H1 (cell line): ENCODE results near the gene RAB36. TPM values are rescaled to one million over a fixed set of nuclear protein-coding genes. Genes with fewer than 3 reads are reported as not detected.

Experiments used
- CEBPB ChIP-seq: IDR thresholded peaks from 2 replicates; pipeline ENCODE4 v1.6.1; 2012; ENCODE audit warnings: low read depth, low read length
- E2F6 ChIP-seq: IDR thresholded peaks from 2 replicates; pipeline ENCODE4 v1.6.1; 2012; ENCODE audit warnings: inconsistent platforms
- JUND ChIP-seq: IDR thresholded peaks from 2 replicates; pipeline ENCODE4 v1.6.1; 2011; ENCODE audit warnings: mild to moderate bottlenecking, improper control_type of control experiment, low read length
- NRF1 ChIP-seq: IDR thresholded peaks from 2 replicates; pipeline ENCODE4 v1.6.1; 2011; ENCODE audit warnings: mild to moderate bottlenecking, low read depth, low read length, improper control_type of control experiment
- RAD21 ChIP-seq, 2 experiments: IDR thresholded peaks in 1 of 2; conservative IDR thresholded peaks in 1 of 2; 2 replicates each; pipeline ENCODE4 v1.6.1; 2011; ENCODE audit warnings: low read depth in 2 of 2, low read length in 2 of 2, improper control_type of control experiment in 1 of 2, inconsistent platforms in 1 of 2, mild to moderate bottlenecking in 1 of 2, moderate library complexity in 1 of 2
- RBBP5 ChIP-seq: IDR thresholded peaks from 2 replicates; pipeline ENCODE4 v1.7.1; 2012; ENCODE audit warnings: low read depth, mild to moderate bottlenecking, inconsistent platforms, low read length, moderate library complexity, borderline replicate concordance
- SUZ12 ChIP-seq: fragments of 200-600 bp; sonication (generic); IDR thresholded peaks from 2 replicates; pipeline ENCODE4 v1.6.1; 2012; ENCODE audit warnings: mild to moderate bottlenecking, inconsistent platforms, low read length, moderate library complexity, mixed read lengths
- TAF1 ChIP-seq: IDR thresholded peaks from 2 replicates; pipeline ENCODE4 v1.6.1; 2011; ENCODE audit warnings: mild to moderate bottlenecking, low read depth, low read length
- polyA plus RNA-seq, 7 experiments: library from polyadenylated mRNA; depleted of rRNA in 3 of 7; stranded (reverse) in 5 of 7; unstranded in 2 of 7; fragments of >200 nt in 5 of 7; fragments of 200-250 nt in 2 of 7; gene quantifications; 1 replicate in 5 of 7; 2 replicates in 1 of 7; 4 replicates in 1 of 7; pipeline versions ENCODE4 v1.2.1 to v1.2.3, GENCODE V29; 2011 to 2013; ENCODE audit warnings: missing spikeins in 2 of 7, mixed read lengths in 2 of 7
- total RNA-seq: library from RNA; stranded (reverse); fragmentation: NEBNext Ultra II Directional; extraction: Animal tissue kit (Norgen Biotek cat#: 25700); gene quantifications from 2 replicates; pipeline ENCODE4 v1.2.1, GENCODE V29; 2021

The RAB36 gene
- total and polyA plus RNA-seq, 2 of the 8 experiments (the other 6 are each of a cell fraction or from before 2014, with no cell fraction given) = 1.0 to 1.5 TPM

- TF ChIP-seq RAD21 (IDR thresholded peaks at IDR 0.05 in 1 of 2, conservative IDR thresholded peaks at IDR 0.05 in 1 of 2; ENCODE audit: low read depth in 2 of 2, low read length in 2 of 2) (no peak), TAF1 (no peak), E2F6 (no peak), NRF1 (no peak), RBBP5 (no peak), CEBPB (no peak), SUZ12 (no peak), JUND (no peak)
These were observed 38.9 kb upstream of the RAB36 start (continued) for GRCh38 chr22:23106344-23106743.
